ENCODE data around the gene NSMCE1.

DNA sequence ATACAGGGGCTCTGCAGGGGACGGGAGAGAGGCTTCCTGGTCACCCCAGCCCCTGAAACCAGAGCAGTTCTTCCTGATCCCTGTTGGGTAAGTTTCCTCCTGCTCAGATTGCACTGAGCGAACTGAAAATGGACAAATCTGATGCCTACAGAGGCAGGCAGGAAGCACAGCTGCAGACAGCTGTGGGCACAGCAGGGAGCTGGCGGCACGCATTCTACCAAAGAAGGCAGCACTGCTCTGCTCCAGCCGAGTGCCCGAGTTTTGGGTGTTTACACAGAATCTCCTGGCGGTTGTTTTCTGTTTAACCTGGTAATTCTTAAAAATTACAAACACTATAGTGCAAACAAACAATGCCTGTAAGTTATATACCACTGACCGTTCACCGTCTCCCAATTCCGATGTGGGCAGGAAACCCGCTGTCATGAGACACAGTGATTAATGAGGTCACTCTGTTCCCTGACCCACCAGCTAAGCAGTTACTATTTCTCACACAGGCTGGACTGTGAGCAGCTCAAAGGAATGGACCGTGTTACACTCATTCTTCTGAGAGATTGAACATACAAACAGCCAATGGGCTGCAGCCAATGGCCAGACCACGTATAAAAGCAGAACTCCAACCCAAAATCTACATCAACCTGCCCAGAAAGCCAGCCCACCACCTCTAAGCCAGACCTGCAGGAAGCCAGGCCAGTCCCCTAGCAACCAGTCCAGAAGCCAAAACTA is 25.5 kb downstream of the NSMCE1 start:
- TF ChIP-seq, protein P1, sequence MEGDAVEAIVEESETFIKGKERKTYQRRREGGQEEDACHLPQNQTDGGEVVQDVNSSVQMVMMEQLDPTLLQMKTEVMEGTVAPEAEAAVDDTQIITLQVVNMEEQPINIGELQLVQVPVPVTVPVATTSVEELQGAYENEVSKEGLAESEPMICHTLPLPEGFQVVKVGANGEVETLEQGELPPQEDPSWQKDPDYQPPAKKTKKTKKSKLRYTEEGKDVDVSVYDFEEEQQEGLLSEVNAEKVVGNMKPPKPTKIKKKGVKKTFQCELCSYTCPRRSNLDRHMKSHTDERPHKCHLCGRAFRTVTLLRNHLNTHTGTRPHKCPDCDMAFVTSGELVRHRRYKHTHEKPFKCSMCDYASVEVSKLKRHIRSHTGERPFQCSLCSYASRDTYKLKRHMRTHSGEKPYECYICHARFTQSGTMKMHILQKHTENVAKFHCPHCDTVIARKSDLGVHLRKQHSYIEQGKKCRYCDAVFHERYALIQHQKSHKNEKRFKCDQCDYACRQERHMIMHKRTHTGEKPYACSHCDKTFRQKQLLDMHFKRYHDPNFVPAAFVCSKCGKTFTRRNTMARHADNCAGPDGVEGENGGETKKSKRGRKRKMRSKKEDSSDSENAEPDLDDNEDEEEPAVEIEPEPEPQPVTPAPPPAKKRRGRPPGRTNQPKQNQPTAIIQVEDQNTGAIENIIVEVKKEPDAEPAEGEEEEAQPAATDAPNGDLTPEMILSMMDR (IDR thresholded peaks at IDR 0.05): no peak
- TF ChIP-seq POLR2A (IDR thresholded peaks at IDR 0.05): no peak
